LHCN-M2 (cell line): Measurements from ENCODE around the gene KLHL33. TPM values are rescaled to one million over a fixed set of nuclear protein-coding genes. Genes with fewer than 3 reads are reported as not detected.

Source experiments
- DNase-seq: peaks from one replicate; pipeline ENCODE4 v3.0.0-alpha.2; 2012; ENCODE audit warnings: low read depth
- total RNA-seq: library from RNA; depleted of rRNA; stranded (reverse); fragments of >200 nt; gene quantifications from 2 replicates; pipeline ENCODE4 v1.2.3, GENCODE V29; 2014

KLHL33 gene
- total RNA-seq, 1 experiment from 2014 or later = not detected

GRCh38 chr14:20416223-20416622, 19.7 kb downstream of the KLHL33 start:
- no peak for DNase-seq

GRCh38 chr14:20415782-20416206, 20.2 kb downstream of the KLHL33 start:
- peak; percentile 67 for DNase-seq

- DNase-seq = no peak
These were observed 22.3 kb downstream of the KLHL33 start for GRCh38 chr14:20413744-20414082.

- DNase-seq = peak; percentile 83
These were observed 22.9 kb downstream of the KLHL33 start, which contains the start of gene TEP1 for GRCh38 chr14:20412876-20413743. Gene TEP1, minus strand, starts transcription at chr14:20413501. Its CDS starts 5,062 bp downstream, at chr14:20408439.

- DNase-seq = no peak
These were observed 23.6 kb downstream of the KLHL33 start for GRCh38 chr14:20412411-20412810.

- peak; percentile 55 for DNase-seq
These were observed 26.7 kb downstream of the KLHL33 start for GRCh38 chr14:20409226-20409625.

- no peak for DNase-seq
These were observed 32.4 kb downstream of the KLHL33 start for GRCh38 chr14:20403521-20403920.

- DNase-seq = peak; percentile 11
These were observed 34.9 kb downstream of the KLHL33 start for GRCh38 chr14:20400965-20401593.

- no peak for DNase-seq
These were observed 35.4 kb downstream of the KLHL33 start for GRCh38 chr14:20400589-20400964.

- DNase-seq = no peak
These were observed 38.5 kb downstream of the KLHL33 start for GRCh38 chr14:20397511-20397910.

- DNase-seq = no peak
These were observed 44.5 kb downstream of the KLHL33 start for GRCh38 chr14:20391505-20391904.

GRCh38 chr14:20388159-20388558, 47.8 kb downstream of the KLHL33 start:
- DNase-seq = no peak

GRCh38 chr14:20387576-20387975, 48.4 kb downstream of the KLHL33 start:
- no peak for DNase-seq

GRCh38 chr14:20386276-20386855, 49.6 kb downstream of the KLHL33 start:
- DNase-seq = no peak

GRCh38 chr14:20384886-20385285, 51.1 kb downstream of the KLHL33 start:
- DNase-seq = no peak

- no peak for DNase-seq
These were observed 51.6 kb downstream of the KLHL33 start for GRCh38 chr14:20384321-20384720.

- no peak for DNase-seq
These were observed 52.3 kb downstream of the KLHL33 start for GRCh38 chr14:20383636-20384035.

GRCh38 chr14:20383032-20383431, 52.9 kb downstream of the KLHL33 start:
- DNase-seq = no peak

- DNase-seq = no peak
These were observed 53.4 kb downstream of the KLHL33 start for GRCh38 chr14:20382526-20382925.

- no peak for DNase-seq
These were observed 54.6 kb downstream of the KLHL33 start for GRCh38 chr14:20381341-20381740.

GRCh38 chr14:20380681-20381080, 55.3 kb downstream of the KLHL33 start:
- DNase-seq = no peak

GRCh38 chr14:20379743-20380142, 56.2 kb downstream of the KLHL33 start:
- no peak for DNase-seq

GRCh38 chr14:20377171-20377570, 58.8 kb downstream of the KLHL33 start:
- no peak for DNase-seq
